HG02588 (cell line): ENCODE results near the gene CRYBA4.
A peak's percentile ranks its signal among the peaks of the same experiment; 100 is the strongest.
"Not testable (repeated sequence)": the region's sequence is repeated elsewhere in the genome, so short reads cannot be mapped to it uniquely, and the experiment has no call there.

Experiments used
- ATAC-seq: cut with Tn5 transposase; IDR thresholded peaks from one replicate; pipeline ENCODE4 v1.9.1; 2021; ENCODE audit warnings: mild to moderate bottlenecking, moderate library complexity; ENCODE audit not compliant: unreplicated experiment

The CRYBA4 gene

DNA sequence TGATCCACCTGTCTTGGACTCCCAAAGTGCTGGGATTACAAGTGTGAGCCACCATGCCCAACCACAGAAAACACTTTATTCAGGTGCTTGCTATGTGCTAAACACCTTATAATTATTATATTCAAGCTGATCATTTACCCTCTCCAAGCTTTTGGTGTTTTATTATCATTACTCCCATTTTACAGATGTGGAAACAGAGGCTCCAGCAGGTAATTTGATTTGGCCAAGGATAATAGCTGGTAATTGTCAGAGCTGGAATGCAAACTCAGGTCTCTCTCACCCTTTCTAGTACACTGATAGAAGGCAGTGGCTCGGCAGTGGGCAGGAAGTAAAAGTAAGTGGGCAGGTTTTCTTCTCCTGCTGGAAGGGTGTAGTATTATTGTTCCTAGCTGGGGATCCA, 28.0 kb upstream of the CRYBA4 start:
- no peak for ATAC-seq

GRCh38 chr22:26597026-26597425, 24.7 kb upstream of the CRYBA4 start:
- no peak for ATAC-seq

DNA sequence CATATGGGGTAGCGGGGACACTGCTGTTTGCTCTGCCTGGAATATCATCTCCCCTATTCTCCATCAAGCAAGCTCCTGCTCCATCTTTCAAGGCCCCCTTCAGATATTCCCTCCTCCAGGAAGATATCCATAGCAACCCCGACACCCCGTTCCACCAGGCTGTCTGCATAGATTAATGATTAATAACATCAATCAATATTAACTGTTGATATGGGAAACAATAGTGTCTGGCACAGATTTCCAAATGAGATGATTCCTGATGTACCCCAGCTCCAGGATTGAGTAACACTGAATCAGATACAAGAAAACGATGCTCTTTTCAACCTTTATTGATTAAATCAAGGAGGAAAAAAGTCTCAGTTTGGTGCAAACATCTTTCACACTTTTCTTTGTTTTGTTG, 24.3 kb upstream of the CRYBA4 start:
- no peak for ATAC-seq

DNA sequence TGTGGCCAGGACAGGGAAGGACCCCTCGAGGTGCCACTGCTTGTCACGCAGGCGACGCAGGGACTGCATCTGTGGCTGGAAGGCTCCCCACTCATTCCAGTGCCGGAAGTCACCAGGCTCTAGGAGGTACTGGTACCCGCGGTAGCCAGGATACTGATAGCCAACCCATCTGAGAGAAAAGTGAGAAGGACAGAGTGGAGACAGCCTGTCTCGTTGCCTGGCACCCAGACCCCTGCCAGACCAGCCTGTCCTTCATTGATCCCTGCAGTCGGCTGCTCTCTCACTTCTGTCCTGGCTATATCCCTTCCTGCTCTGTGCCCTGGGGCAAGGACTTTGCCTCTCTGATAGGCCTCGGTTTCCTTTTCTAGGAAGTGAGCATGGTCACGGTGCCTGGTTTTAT, 22.3 kb upstream of the CRYBA4 start:
- ATAC-seq = no peak

DNA sequence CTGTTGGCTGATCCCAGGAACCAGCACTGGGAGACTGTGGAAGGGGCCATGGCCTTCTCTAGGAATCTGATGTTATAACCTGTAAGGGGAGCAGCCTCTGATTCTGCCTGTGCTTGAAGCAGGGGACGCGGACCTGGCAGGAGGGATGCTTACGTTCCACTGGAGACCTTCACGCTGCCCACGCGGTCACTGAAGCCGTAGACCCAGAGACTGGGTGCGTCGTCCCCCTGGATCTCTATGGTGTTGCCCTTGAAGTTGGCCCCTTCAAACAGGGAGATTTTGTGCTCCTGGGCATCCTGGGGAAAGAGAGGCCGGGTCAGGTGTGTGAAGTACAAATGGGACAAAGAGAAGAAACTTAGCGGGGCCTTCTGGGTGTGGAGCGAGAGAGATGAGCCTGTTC, 20.0 kb upstream of the CRYBA4 start:
- ATAC-seq = no peak

- ATAC-seq = no peak
Measured at GRCh38 chr22:26602127-26602526, 19.6 kb upstream of the CRYBA4 start.

GRCh38 chr22:26604368-26604767, 17.4 kb upstream of the CRYBA4 start:
- no peak for ATAC-seq

- no peak for ATAC-seq
Measured at GRCh38 chr22:26606611-26607010, 15.2 kb upstream of the CRYBA4 start.

GRCh38 chr22:26608129-26608528, 13.6 kb upstream of the CRYBA4 start:
- ATAC-seq = no peak

DNA sequence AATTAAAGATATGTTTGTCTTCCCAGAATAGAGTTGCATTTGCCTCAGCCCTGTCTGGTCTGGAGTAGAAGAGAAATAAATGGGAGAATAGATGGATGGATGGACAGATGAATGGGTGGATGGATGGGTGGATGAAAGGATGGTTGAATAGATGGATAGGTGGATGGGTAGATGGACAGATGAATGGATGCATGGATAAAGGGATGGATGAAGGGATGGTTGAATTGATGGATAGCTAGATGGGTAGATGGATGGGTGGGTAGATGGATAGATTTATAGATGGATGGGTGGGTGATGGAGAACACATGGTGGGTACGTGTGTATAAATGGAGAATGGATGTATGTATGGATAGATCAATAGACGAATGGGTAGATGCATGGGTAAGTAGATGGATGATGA, 12.5 kb upstream of the CRYBA4 start:
- ATAC-seq = no peak

- peak; percentile 81 for ATAC-seq
Measured at GRCh38 chr22:26610072-26610958, 11.4 kb upstream of the CRYBA4 start.

DNA sequence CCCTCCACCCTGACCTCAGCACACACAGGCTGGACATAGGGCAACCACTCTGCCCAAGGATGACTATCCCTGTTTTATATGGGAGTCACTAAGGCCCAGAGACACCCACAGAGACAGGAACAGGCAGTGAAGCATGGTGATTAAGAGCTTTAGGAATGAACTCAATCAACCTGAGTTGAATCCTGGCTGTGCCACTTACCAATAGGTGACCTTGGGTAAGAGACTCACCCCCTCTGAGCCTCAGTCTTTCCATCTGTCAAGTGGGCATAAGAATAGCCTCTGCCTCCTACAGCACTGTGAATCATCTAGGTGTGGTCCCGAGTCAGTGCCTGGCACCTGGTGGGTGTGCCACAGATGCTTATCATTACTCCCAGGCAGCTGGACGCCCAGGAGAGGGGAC, 10.8 kb upstream of the CRYBA4 start:
- ATAC-seq = no peak

- ATAC-seq = no peak
Measured at GRCh38 chr22:26612652-26613051, 9.1 kb upstream of the CRYBA4 start.

GRCh38 chr22:26613753-26614152, 8.0 kb upstream of the CRYBA4 start:
- not testable (repeated sequence) for ATAC-seq

DNA sequence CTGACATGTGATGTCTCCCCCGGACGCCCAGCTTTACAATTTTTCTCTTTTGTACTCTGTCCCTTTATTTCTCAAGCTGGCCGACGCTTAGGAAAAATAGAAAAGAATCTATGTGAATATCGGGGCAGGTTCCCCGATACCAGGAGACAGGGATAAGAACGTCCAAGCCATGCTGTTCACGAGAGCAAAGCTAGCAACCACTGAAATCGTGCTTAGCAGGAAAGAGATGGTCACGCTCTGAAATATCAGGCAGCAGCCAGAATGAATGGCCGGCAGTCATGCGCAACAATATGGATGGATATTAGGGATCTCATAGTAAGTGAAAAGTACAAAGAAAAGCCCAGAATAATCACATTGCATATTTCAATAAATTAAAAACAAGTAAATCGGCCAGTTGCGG, 7.4 kb upstream of the CRYBA4 start:
- no peak for ATAC-seq

DNA sequence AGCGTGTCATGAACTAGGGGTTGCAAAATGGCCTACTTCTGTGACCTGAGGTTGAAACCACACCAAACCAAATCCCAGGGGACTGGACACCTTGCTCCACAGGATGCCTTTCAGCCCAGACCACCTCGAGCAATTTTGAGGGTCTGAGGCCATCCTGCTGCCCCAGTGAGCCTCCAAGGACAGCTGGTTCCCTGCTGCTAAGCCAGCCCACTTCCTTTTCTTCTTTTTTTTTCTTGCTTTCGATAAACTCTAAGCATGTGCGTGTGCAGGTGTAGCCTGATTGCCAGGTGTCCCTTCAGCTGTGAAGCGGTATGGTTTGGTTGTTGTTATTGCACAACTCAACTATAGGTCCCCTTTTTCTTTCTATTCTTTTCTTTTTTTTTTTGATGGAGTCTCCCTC, 6.6 kb upstream of the CRYBA4 start:
- ATAC-seq = no peak

DNA sequence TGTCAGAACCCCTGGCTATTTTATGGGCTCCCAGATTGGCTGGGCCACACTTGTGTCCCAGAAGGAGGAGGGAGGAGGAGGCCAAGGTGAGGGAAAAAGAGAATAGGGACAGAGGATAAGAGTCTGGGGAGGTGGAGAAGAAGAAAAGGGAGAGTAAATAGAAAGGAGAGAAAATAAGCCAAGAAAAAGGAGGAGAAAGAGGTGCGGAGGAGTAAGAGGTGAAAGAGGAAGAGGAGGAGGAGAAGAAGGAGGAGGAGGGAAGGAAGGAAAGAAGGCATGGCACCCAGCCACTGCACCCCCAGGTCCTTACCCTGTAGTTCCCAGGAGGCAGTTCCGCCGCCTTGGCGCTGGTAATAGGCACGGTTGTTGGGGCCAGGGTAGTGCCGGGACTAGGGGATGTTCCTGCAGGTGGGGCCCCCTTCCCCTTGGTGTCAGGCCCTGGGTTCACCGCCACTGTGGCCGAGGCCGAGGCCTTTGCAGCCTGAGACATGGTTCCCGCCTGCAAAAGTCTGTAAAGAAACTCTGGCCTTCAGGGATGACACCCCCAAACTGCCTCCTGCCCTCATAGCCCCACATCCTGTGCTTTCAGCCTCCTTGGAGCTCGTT, 5.8 kb upstream of the CRYBA4 start:
- ATAC-seq = no peak

- ATAC-seq = no peak
Measured at GRCh38 chr22:26616650-26617049, 5.1 kb upstream of the CRYBA4 start.

GRCh38 chr22:26617271-26618199, 4.2 kb upstream of the CRYBA4 start, which contains the start of gene CRYBB1:
CRYBB1 (minus strand) TSS chr22:26618027; CDS start chr22:26616319, 1,708 bp downstream.
- no peak for ATAC-seq

GRCh38 chr22:26618455-26618854, 3.3 kb upstream of the CRYBA4 start:
- no peak for ATAC-seq

GRCh38 chr22:26619510-26619909, 2.3 kb upstream of the CRYBA4 start:
- no peak for ATAC-seq
